ENCODE measurements around the gene EVC2.

Gene EVC2

GRCh38 chr4:5708449-5709206 lies at the start of gene EVC2:
EVC2 (minus strand) TSS chr4:5708559; CDS start chr4:5708513, 46 bp downstream.
- peak; percentile 14 for DNase-seq

GRCh38 chr4:5757954-5758353 lies 49.6 kb upstream of the EVC2 start:
- DNase-seq: no peak

GRCh38 chr4:5757536-5757935 lies 49.2 kb upstream of the EVC2 start:
- no peak for DNase-seq

- DNase-seq: no peak
These were observed 48.7 kb upstream of the EVC2 start for GRCh38 chr4:5757091-5757490.

- no peak for DNase-seq
These were observed 47.9 kb upstream of the EVC2 start for GRCh38 chr4:5756271-5756670.

GRCh38 chr4:5755679-5756078 lies 47.3 kb upstream of the EVC2 start:
- no peak for DNase-seq

GRCh38 chr4:5755161-5755560 lies 46.8 kb upstream of the EVC2 start:
- DNase-seq: no peak

- DNase-seq: no peak
These were observed 46.1 kb upstream of the EVC2 start for GRCh38 chr4:5754529-5754881.

GRCh38 chr4:5753766-5754528 lies 45.6 kb upstream of the EVC2 start:
- no peak for DNase-seq

GRCh38 chr4:5753366-5753765 lies 45.0 kb upstream of the EVC2 start:
- no peak for DNase-seq

GRCh38 chr4:5752376-5753184 lies 44.2 kb upstream of the EVC2 start:
- DNase-seq: no peak

- DNase-seq: no peak
These were observed 43.5 kb upstream of the EVC2 start for GRCh38 chr4:5751666-5752375.

- no peak for DNase-seq
These were observed 42.7 kb upstream of the EVC2 start for GRCh38 chr4:5750946-5751665.

GRCh38 chr4:5750052-5750945 lies 41.9 kb upstream of the EVC2 start:
- DNase-seq: no peak

GRCh38 chr4:5749568-5749967 lies 41.2 kb upstream of the EVC2 start:
- DNase-seq: no peak

- no peak for DNase-seq
These were observed 39.5 kb upstream of the EVC2 start for GRCh38 chr4:5747738-5748375.

GRCh38 chr4:5746829-5747737 lies 38.7 kb upstream of the EVC2 start:
- DNase-seq: no peak

GRCh38 chr4:5746250-5746649 lies 37.9 kb upstream of the EVC2 start:
- no peak for DNase-seq

- no peak for DNase-seq
These were observed 34.6 kb upstream of the EVC2 start for GRCh38 chr4:5742968-5743367.

GRCh38 chr4:5742388-5742787 lies 34.0 kb upstream of the EVC2 start:
- no peak for DNase-seq
